HG03095 (cell line): ENCODE data around the gene RANGAP1.

Source experiments
- ATAC-seq: cut with Tn5 transposase; IDR thresholded peaks from one replicate; pipeline ENCODE4 v1.9.1; 2021; ENCODE audit warnings: moderate library complexity; ENCODE audit not compliant: unreplicated experiment

Gene RANGAP1

DNA sequence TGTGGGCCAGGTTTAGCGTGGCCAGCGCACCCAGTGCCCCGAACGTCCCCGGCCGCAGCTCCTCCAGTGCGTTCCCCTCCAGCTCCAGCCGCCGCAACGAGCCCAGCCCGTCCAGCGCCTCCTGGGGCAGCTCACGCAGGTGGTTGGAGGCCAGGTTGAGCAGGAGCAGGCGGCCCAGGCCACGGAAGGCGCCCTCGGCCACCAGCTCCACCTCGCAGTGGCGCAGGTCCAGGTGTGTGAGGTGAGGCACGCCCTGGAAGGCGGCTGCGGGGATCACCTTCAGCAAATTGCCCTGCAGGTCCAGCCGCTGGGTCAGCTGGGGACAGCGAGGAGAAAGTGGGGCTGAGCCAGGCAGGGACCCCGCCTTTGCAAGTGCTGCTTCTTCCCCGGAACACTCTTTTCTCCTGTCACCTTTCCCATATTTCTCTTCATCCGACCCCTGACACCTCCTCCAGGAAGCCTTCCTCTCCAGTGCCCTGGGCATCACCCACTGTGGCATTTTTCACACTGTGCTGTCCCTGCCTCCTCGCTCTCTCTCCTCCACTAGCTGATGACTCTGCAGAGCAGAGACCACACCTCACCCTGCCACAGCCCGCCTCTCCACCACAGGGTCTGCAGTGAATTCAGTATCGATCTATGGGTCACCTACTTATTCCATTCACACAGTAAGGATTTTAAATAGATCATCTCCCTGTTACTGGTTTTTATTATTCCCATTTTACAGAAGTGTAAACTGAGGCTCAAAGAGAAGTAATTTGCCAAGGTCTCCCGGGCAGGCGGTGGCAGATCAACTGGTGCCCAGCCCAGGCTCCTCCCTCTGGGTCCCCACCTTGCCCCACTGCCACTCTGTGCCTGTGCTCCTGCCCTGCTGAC, 47.2 kb downstream of the RANGAP1 start:
- no peak for ATAC-seq

DNA sequence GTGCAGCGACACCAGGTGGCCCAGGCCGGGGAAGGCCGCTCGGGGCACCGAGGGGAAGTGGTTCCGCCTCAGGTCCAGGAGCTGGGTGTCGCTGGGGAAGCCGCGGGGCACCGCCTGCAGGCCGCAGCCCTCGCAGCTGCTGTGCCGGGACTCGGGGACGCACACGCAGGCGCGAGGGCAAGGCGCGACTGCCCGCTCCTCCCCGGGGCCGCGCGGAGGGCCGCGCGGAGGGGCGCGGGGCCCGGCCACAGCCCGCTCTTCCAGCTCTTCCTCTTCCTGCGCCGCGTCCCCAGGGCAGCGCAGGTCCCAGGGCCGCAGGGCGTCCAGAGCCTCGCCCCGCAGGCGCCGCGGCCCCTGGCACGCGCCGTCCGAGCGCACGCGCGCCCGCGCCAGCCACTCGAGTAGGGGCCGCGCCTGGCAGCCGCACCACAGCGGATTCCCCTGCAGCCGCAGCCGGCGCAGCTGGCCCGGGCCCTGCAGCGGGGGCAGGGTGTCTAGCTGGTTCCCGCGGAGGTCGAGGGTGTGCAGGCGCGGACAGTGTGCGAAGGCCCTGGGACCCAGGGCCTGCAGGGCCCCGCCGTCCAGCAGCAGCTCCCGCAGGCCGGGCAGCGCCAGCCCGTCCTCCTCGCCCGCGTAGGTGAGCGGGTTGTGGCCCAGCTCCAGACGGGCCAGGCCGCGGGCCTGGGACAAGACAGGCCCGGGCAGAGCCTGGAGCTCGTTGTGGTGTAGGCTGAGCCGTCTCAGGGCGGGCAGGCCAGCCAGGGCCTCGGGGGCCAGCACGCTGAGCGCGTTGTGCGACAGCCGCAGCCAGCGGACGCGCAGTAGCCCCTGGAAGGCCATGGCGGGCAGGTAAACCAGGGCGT, 48.0 kb downstream of the RANGAP1 start:
- no peak for ATAC-seq

DNA sequence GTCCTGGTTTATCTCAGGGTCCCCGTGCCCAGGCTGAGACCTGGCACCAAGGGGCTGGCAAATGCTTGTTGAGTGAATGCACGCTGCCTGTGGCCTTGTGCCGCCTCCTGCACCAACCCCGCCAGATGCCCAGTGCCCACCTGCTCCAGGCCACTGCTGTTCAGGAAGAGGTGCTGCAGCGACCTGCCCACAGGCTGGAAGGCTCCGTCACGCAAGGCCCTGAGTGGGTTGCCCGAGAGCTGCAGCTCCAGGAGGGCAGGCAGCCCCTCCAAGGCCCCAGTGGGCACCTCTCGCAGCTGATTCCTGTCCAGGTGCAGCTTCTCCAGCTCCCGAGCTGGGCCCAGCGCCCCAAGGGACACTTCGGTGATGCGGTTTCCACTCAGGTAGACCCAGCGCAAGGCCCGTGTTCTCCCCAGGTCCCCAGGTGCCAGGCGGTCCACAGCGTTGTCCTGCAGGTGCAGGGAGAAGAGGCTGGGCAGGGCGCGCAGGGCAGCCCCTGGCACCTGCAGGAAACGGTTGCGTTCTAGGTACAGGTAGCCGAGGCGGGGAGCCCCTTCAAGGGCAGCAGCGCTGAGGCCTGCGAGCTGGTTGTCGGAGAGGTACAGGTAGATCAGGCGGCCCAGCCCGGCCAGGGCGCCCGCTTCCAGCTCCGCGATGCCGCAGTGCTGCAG, 48.8 kb downstream of the RANGAP1 start:
- no peak for ATAC-seq

DNA sequence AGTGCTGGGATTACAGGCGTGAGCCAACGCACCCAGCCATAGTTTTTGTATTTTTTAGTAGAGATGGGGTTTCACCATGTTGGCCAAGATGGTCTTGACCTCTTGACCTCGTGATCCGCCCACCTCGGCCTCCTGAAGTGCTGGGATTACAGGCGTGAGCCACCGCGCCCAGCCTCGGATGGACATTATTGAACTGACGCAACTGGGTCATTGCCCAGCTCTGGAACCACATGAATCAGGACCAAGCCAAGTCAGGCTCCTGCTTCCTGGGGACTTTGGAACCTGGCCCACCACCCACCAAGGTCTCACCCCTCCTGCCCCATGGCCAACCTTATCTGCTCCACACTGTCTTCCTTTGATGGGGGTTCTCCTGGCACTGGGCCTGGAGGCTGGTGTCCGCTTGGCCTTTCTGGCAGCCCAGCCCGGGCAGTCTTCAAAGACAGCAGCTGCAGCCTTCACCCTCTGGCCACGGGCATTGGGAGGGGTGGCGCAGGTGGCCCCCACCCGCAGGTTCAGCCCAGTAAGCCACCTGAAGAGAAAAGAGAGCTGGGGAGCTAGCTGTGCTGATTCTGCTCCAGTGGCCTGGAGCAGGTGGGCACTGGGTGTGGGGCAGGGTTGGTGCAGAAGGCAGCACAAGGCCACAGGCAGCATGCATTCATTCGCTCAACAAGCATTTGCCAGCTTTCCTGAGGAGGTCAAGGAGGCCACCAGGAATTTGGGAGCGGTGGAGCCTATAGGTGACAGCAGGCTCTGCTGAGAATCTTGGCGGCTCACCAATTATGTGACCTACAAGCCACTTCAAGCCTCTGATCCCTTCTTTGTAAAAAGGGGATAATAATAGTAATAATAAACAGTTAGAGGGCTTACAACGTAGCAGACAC, 50.9 kb downstream of the RANGAP1 start:
- ATAC-seq, result no peak

DNA sequence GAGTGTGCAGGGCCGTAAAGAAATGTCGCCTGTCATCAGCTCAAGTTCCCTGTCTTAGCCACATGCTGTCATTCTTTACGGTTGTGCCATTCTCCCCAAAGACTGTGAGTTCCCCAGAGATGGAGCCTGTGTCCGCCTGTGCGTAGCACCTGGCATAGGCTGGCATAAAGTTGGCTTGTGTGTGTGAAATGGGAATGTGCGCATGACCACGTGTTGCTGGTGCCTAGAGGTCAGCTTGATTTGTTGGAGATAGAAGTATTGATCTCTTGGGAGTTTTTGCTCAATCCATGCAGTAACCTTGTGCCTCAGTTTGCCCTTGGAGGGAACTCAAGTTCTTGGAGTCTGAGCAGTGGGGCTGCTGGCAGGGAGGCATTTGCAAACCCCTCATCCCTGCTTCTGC, 54.6 kb downstream of the RANGAP1 start:
- ATAC-seq, result no peak

- ATAC-seq, result no peak
These were observed 55.6 kb downstream of the RANGAP1 start for GRCh38 chr22:41230401-41230785.

DNA sequence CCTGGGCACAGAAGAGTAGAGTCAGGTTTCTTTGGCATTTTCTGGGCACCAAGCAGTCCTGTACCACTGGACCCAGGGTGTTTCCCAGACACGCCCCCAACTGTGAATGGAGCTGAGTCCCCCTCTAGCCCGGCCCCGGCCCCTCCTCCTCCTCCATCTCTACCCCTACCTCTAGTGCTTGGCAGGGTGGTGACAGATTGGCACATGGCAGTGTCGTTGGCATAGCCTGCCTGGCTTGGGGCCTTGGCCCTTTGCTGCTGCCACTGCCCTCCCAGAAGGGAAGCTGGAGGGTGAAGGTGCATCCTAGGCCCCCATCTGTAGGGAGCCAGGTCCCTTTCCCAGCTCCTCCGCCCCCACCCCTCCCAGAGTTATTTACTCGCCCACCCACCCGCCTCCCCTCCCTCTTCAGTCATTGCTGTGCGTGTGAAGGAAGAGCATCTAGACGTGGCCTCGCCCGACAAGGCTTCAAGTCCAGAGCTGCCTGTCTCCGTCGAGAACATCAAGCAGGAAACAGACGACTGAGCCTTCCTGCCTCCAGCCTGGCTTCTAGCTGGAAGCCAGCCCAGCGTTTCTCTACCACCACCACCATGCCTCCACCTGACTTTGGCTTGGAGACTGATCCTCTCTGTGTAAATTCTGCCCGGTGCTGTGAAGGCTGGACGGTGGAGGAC, 56.1 kb downstream of the RANGAP1 start:
- ATAC-seq, result no peak

- no peak for ATAC-seq
These were observed 56.8 kb downstream of the RANGAP1 start for GRCh38 chr22:41229215-41229614.

DNA sequence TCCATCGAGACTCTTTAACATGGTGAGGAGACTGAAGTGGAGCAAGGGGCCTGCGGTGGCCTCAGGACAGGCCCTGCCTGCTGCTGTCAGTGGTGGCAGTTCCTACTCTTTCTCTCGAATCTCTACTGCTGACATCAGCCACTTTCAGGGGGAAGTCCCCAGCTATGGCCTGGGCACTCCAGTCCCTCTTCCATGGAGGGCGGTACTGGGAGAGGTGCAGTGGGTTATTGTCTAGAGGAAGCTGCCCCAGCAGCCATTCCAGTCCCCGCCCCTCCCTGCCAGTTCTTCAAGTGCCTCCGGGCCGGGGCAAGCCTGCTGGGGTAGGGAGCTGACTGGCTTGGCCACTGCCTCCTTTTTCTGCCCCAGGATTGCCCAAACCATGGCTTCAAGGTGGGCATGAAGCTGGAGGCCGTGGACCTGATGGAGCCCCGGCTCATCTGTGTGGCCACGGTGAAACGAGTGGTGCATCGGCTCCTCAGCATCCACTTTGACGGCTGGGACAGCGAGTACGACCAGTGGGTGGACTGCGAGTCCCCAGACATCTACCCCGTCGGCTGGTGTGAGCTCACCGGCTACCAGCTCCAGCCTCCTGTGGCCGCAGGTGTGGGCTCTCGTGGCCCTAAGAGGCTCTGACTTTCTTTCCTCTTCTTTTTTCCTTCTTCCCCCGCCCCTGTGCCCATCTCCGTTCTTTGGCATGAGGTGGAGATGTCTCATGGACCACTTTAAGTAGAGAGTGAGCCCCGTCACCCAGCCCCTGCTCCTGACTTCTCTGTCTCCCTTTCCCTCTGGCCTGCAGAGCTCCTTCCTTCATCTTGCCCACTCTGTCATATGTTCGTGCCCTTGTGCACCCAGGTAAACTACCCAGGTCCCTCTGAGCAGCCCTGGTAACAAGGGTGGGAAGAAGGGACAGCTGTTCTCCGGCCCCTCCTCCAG, 59.0 kb downstream of the RANGAP1 start:
- no peak for ATAC-seq

- no peak for ATAC-seq
These were observed 62.5 kb downstream of the RANGAP1 start for GRCh38 chr22:41223535-41223934.

- no peak for ATAC-seq
These were observed 63.0 kb downstream of the RANGAP1 start for GRCh38 chr22:41222846-41223507.

DNA sequence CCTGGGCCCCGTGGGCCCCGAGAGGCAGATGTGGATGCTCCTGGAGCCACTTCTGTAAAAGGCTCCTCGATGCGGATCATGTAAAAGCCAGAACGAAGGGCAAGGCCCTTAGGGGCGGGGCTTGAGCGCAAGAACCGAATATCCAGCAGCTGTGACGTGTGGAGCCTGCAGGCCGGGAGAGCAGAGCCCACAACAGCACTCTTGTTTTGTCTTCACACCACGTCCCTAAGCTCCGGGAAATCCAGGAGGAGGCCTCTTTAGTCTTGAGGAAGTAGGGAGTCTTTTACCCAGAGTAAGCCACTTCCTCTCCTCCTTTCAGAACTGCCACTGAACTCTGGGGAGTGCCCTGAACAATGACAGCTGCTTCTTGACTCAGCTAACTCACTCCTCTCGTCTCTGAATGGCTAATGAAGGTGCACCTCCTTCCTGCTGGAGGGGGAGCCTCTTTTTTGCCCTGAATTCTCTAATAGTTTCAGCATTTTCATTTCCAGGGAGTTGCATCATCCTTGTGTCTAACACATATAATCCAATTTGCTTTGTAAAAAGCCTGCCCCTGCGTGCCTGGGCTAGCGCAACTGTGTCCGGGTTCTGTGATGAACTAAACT, 68.3 kb downstream of the RANGAP1 start:
- peak; percentile 65 for ATAC-seq

DNA sequence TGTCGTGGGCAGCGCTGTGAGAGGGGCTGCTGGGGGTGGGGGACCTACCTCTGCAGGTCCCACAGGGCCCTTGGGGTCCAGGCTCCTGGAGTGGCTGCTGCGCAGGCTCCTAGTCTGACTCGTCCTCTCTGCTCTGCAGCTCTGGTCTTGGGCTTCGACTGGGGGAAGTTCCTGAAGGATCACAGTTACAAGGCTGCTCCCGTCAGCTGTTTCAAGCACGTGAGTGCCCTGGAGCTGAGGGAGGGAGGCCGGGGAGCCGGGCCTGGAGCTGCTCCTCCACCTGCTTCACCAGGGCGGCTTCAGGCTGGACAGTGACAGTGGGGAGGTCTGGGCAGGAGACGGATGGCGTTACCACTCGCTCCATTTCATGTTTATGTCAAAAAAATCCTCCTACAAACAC, 69.0 kb downstream of the RANGAP1 start:
- no peak for ATAC-seq

DNA sequence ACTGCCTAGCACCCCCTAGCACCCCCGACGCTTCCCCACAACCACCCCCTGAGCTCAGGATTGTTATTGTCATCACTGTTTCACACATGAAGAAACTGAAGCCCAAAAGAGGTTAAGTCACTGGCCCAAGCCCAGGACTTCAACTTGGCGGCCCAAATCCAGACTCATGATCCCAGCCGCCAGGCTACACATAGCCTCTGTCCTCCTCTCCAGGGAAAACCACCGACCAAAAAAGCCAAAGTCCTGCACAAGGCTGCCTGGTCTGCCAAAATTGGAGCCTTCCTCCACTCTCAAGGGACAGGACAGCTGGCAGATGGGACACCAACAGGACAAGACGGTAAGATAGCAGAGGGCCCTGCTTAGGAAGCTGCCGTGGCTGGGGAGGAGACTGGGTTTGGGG, 70.1 kb downstream of the RANGAP1 start:
- ATAC-seq, result no peak

GRCh38 chr22:41215409-41215808, 70.6 kb downstream of the RANGAP1 start:
- ATAC-seq, result no peak

DNA sequence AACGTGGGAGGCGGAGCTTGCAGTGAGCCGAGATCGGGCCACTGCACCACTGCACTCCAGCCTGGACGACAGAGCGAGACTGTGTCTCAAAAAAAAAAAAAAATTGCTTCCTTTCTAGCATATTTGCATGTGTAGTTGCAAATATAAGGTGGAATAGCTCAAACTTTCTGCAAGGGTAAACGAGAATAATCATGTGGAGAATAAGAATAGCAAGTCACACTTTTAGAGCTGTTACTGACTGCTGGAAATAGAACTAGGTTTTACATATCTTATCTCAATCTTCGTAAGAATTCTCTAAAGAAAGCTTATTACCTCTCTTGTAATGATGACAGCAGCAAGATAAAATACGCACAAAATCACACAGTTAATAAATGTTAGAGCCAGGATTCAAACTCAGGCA, 79.3 kb downstream of the RANGAP1 start:
- ATAC-seq, result no peak

DNA sequence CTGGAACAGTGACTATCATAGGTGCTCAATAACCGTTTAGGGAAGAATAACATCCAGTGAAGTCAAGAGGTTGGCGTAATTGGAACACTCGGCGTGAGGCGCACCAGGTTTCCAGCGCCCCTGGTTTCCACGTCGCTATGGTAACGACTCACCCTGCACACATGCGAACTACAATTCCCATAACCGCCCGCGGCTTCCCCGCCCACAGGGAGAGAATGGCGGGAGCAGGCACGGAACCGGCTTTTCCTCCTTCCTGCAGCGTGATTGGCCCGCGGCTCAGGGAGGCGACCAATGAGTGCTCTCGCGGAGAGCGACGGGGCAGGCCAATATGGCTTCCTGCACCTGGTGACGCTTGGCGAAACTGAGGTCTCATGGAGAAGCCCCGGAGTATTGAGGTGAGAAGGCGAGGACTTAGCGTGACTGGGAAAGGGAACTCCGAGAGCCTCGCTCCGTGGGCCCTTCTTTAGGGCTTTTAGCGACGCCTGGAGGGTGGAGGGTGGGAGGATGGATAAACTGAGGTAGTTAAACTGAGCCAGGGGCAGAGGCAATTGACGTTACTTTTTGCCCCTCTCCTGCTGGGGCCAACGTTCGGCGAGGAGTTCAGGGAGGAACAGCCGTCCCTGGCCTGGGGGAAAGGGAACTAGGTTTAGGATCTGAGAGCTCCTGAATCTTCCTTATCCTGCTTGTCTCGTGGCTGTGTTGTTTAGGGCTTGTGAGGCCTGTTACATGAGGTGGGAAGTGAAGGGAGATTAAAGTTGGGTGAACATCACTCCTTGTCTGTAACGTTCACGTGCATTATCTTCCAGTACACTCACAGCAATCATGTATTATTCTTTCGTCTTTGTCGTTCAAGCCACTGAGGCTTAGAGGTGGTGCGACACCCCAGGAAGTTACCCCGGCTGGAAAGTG, 80.7 kb downstream of the RANGAP1 start, which contains the start of gene L3MBTL2:
Gene L3MBTL2, plus strand, starts transcription at position 321 of the 909 bp plus-strand sequence. Its CDS starts 51 bp downstream, at position 372.
- ATAC-seq, result peak; percentile 98
